ENCODE data around the gene QARS1.

DNA sequence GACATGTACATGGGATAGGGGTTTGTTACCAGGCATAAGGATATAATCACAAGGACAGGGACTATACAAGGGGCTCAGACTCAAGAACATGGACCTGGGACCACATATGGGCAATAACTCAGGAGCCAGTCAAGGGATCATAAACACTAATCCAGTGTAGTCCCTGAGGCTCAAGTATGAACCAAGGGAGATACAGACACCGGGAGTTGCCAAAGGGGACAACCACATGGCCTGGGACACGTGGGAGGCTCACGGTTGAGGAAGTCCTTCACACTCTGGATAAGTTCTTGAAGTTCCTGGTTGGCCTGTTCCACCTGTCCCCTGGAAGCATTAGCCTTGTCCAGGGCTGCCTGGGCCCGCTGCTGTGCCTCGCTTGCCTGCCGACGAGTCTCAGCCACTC, 17.9 kb upstream of the QARS1 start:
- TF ChIP-seq TAF1 (IDR thresholded peaks at IDR 0.05; ENCODE audit: borderline replicate concordance, insufficient read depth, low read length) (no peak), POLR2AphosphoS5 (IDR thresholded peaks at IDR 0.05; ENCODE audit: low read depth, low read length) (no peak), SIN3A (IDR thresholded peaks at IDR 0.05; ENCODE audit: borderline replicate concordance, insufficient read depth, low read length) (no peak)

Data from PFSK-1 (cell line).